H9 (cell line): ENCODE measurements around the gene CYTH3. TPM values are rescaled to one million over a fixed set of nuclear protein-coding genes. Genes with fewer than 3 reads are reported as not detected.

Source experiments
- DNase-seq: peaks from one replicate; pipeline ENCODE4 v3.0.0-alpha.2; 2017
- H2AFZ ChIP-seq: one replicate; pipeline ENCODE4 v1.6.1; 2013; ENCODE audit warnings: mild to moderate bottlenecking, low read length, control low read depth, moderate library complexity
- H2AK5ac ChIP-seq: 2 replicates; pipeline ENCODE4 v1.6.1; 2013; ENCODE audit warnings: low read length, control low read depth, mixed read lengths; ENCODE audit not compliant: insufficient read length
- H2BK120ac ChIP-seq: one replicate; pipeline ENCODE4 v1.6.1; 2013; ENCODE audit warnings: low read depth, mild to moderate bottlenecking, low read length, control low read depth, inconsistent platforms; ENCODE audit not compliant: poor library complexity, severe bottlenecking
- H2BK12ac ChIP-seq: 2 replicates; pipeline ENCODE4 v1.6.1; 2013; ENCODE audit warnings: low read length, control low read depth, mixed read lengths, low read depth; ENCODE audit not compliant: insufficient read length
- H2BK15ac ChIP-seq: 2 replicates; pipeline ENCODE4 v1.6.1; 2013; ENCODE audit warnings: low read depth, low read length, control low read depth
- H2BK20ac ChIP-seq: one replicate; pipeline ENCODE4 v1.6.1; 2013; ENCODE audit warnings: low read depth, mild to moderate bottlenecking, low read length, control low read depth, inconsistent platforms; ENCODE audit not compliant: poor library complexity, severe bottlenecking
- H2BK5ac ChIP-seq: 2 replicates; pipeline ENCODE4 v1.6.1; 2013; ENCODE audit warnings: low read length, control low read depth, mixed read lengths; ENCODE audit not compliant: insufficient read length
- H3K14ac ChIP-seq: 2 replicates; pipeline ENCODE4 v1.6.1; 2013; ENCODE audit warnings: low read length, control low read depth; ENCODE audit not compliant: insufficient read depth
- H3K18ac ChIP-seq: 2 replicates; pipeline ENCODE4 v1.6.1; 2013; ENCODE audit warnings: low read depth, mild to moderate bottlenecking, mixed read lengths, low read length, control low read depth; ENCODE audit not compliant: insufficient read length
- H3K23ac ChIP-seq: 2 replicates; pipeline ENCODE4 v1.6.1; 2013; ENCODE audit warnings: low read length, control low read depth, mixed read lengths, low read depth; ENCODE audit not compliant: insufficient read length
- H3K23me2 ChIP-seq: 2 replicates; pipeline ENCODE4 v1.6.1; 2013; ENCODE audit warnings: low read depth, mild to moderate bottlenecking, mixed read lengths, low read length, control low read depth; ENCODE audit not compliant: insufficient read length, poor library complexity, severe bottlenecking
- H3K27ac ChIP-seq: 2 replicates; pipeline ENCODE4 v1.5.1; 2013; ENCODE audit warnings: low read length, control low read depth, mixed read lengths, low read depth; ENCODE audit not compliant: insufficient read length
- H3K27me3 ChIP-seq: 2 replicates; pipeline ENCODE4 v1.6.1; 2013; ENCODE audit warnings: low read length, control low read depth, inconsistent platforms; ENCODE audit not compliant: insufficient read depth
- H3K4ac ChIP-seq: 2 replicates; pipeline ENCODE4 v1.6.1; 2013; ENCODE audit warnings: low read depth, mild to moderate bottlenecking, control low read depth, inconsistent platforms, low read length, moderate library complexity
- H3K4me1 ChIP-seq: 2 replicates; pipeline ENCODE4 v1.6.1; 2013; ENCODE audit warnings: low read length, control low read depth, inconsistent platforms; ENCODE audit not compliant: insufficient read depth
- H3K4me2 ChIP-seq: 2 replicates; pipeline ENCODE4 v1.6.1; 2013; ENCODE audit warnings: low read length, control low read depth, mixed read lengths; ENCODE audit not compliant: insufficient read length, insufficient read depth
- H3K56ac ChIP-seq: 2 replicates; pipeline ENCODE4 v1.6.1; 2013; ENCODE audit warnings: low read depth, mild to moderate bottlenecking, mixed read lengths, low read length, control low read depth; ENCODE audit not compliant: insufficient read length
- H3K79me1 ChIP-seq: 2 replicates; pipeline ENCODE4 v1.6.1; 2013; ENCODE audit warnings: low read depth, mild to moderate bottlenecking, moderate library complexity, low read length, control low read depth, inconsistent platforms; ENCODE audit not compliant: insufficient read depth, poor library complexity, severe bottlenecking
- H3K79me2 ChIP-seq: 2 replicates; pipeline ENCODE4 v1.6.1; 2013; ENCODE audit warnings: low read length, control low read depth, inconsistent platforms; ENCODE audit not compliant: insufficient read depth
- H3K9ac ChIP-seq: 2 replicates; pipeline ENCODE4 v1.6.1; 2013; ENCODE audit warnings: low read length, control low read depth, mixed read lengths; ENCODE audit not compliant: insufficient read length; ENCODE audit errors: extremely low read depth
- H3K9me3 ChIP-seq: one replicate; pipeline ENCODE4 v1.6.1; 2013; ENCODE audit warnings: low read depth, low read length, inconsistent platforms; ENCODE audit not compliant: control insufficient read depth
- H3T11ph ChIP-seq: one replicate; pipeline ENCODE4 v1.6.1; 2013; ENCODE audit warnings: mild to moderate bottlenecking, low read length, control low read depth, inconsistent platforms
- H4K20me1 ChIP-seq: one replicate; pipeline ENCODE4 v1.6.1; 2013; ENCODE audit not compliant: control insufficient read depth, insufficient read length, insufficient read depth
- H4K5ac ChIP-seq: 2 replicates; pipeline ENCODE4 v1.6.1; 2013; ENCODE audit warnings: low read depth, mild to moderate bottlenecking, mixed read lengths, low read length, control low read depth; ENCODE audit not compliant: insufficient read length
- H4K8ac ChIP-seq: replicated peaks from 2 replicates; pipeline ENCODE4 v1.6.1; 2013; ENCODE audit warnings: low read length, control low read depth, mixed read lengths, low read depth; ENCODE audit not compliant: insufficient read length
- H4K91ac ChIP-seq: 2 replicates; pipeline ENCODE4 v1.6.1; 2013; ENCODE audit warnings: low read depth, mild to moderate bottlenecking, moderate library complexity, mixed read lengths, low read length, control low read depth; ENCODE audit not compliant: insufficient read length
- H3K27ac Mint-ChIP-seq, 3 experiments: 2 replicates in 2 of 3; 3 replicates in 1 of 3; pipeline ENCODE4 v1.8.0; 2020 to 2021; ENCODE audit warnings: mixed read lengths in 3 of 3, mild to moderate bottlenecking in 1 of 3, moderate library complexity in 1 of 3
- H3K27me3 Mint-ChIP-seq: 2 replicates; pipeline ENCODE4 v1.8.0; 2021; ENCODE audit warnings: low read depth, mild to moderate bottlenecking, moderate library complexity, mixed read lengths
- H3K36me3 Mint-ChIP-seq, 3 experiments: 2 replicates in 2 of 3; 3 replicates in 1 of 3; pipeline ENCODE4 v1.8.0; 2020 to 2021; ENCODE audit warnings: low read depth in 3 of 3, mixed read lengths in 3 of 3; ENCODE audit not compliant: insufficient read depth in 1 of 3
- H3K4me1 Mint-ChIP-seq, 2 experiments: 2 replicates each; pipeline ENCODE4 v1.8.0; 2020; ENCODE audit warnings: mixed read lengths in 2 of 2
- H3K4me3 Mint-ChIP-seq, 2 experiments: 2 replicates in 1 of 2; 3 replicates in 1 of 2; pipeline ENCODE4 v1.8.0; 2020 to 2021; ENCODE audit warnings: mild to moderate bottlenecking in 2 of 2, mixed read lengths in 2 of 2, moderate library complexity in 1 of 2
- H3K9me3 Mint-ChIP-seq, 2 experiments: 2 replicates in 1 of 2; 3 replicates in 1 of 2; pipeline ENCODE4 v1.8.0; 2020; ENCODE audit warnings: mild to moderate bottlenecking in 2 of 2, mixed read lengths in 2 of 2, moderate library complexity in 1 of 2
- CTCF ChIP-seq: fragments of 200-600 bp; sonication (generic); conservative IDR thresholded peaks from 3 replicates; pipeline ENCODE4 v1.8.0; 2021; ENCODE audit warnings: antibody characterized with exemption, mild to moderate bottlenecking
- WGBS: extraction: QIAGEN DNeasy Blood & Tissue Kit; methylation state at CpG from one replicate; pipeline ENCODE4 v1.1.7; 2013; ENCODE audit warnings: missing lambda C conversion rate, low lambda C conversion rate, mixed read lengths; ENCODE audit not compliant: insufficient read length; ENCODE audit errors: extremely low coverage; 5-methylcytosine and 5-hydroxymethylcytosine counted together
- total RNA-seq: library from RNA; stranded (reverse); gene quantifications from 2 replicates; pipeline ENCODE4 v1.2.1, GENCODE V29; 2021

Gene CYTH3
- total RNA-seq, 1 experiment from 2014 or later = 12.3 TPM

- H3K36me3 Mint-ChIP-seq = peaks cover 2 to 30% (median 24%) of the 10 kb centered on the region in 3 experiments; a peak in 6 of 7 replicates
- no peak overlapping the region for H3K4me2 ChIP-seq
- peaks cover 8 to 26% of the 10 kb centered on the region in 2 experiments; a peak in 3 of 4 replicates for H3K4me1 Mint-ChIP-seq
Measured at GRCh38 chr7:6163402-6163801, 109.0 kb downstream of the CYTH3 start.

More at GRCh38 chr7:6163402-6163801, 109.0 kb downstream of the CYTH3 start:
- Histone ChIP-seq H2AFZ (no peak overlapping the region), H3K14ac (no peak overlapping the region), H4K8ac (no peak overlapping the region), H3K27me3 (no peaks in the 10 kb centered on the region), H4K5ac (no peak overlapping the region), H3K4me1 (no peaks in the 10 kb centered on the region), H3K18ac (no peak overlapping the region), H2BK5ac (no peak overlapping the region), H3K23me2 (no peaks in the 10 kb centered on the region), H2BK20ac (no peak overlapping the region), H3K4ac (no peak overlapping the region), H2BK12ac (no peak overlapping the region), H3K79me1 (no peaks in the 10 kb centered on the region), H3K56ac (no peak overlapping the region), H3K9me3 (no peaks in the 10 kb centered on the region), H2BK120ac (no peak overlapping the region), H3K23ac (no peak overlapping the region), H3K9ac (no peak overlapping the region), H4K91ac (no peak overlapping the region), H2AK5ac (no peak overlapping the region), H3K27ac (no peak overlapping the region), H2BK15ac (no peak overlapping the region), H3T11ph (no peak overlapping the region), H3K79me2 (no peaks in the 10 kb centered on the region), H4K20me1 (no peaks in the 10 kb centered on the region)
- 0 out of 7 replicates have a peak overlapping the region, but pooled peaks of 2 of the 3 experiments have one; percentile 35 to 85 for H3K27ac Mint-ChIP-seq
- H3K9me3 Mint-ChIP-seq = no peaks in the 10 kb centered on the region
- no peak for TF ChIP-seq CTCF
- H3K27me3 Mint-ChIP-seq = no peaks in the 10 kb centered on the region; the same call in none of the 2 replicates
- no peak for DNase-seq
- no peak overlapping the region for H3K4me3 Mint-ChIP-seq
- WGBS = no CpG with 5 or more reads among the region's 17 CpGs
